Spleen (tissue), 11 donors: Measurements from ENCODE around the gene ATE1. TPM values are rescaled to one million over a fixed set of nuclear protein-coding genes. Genes with fewer than 3 reads are reported as not detected.

Source experiments
- DNase-seq: peaks from one replicate; pipeline ENCODE4 v3.0.0-alpha.2; 2020
- H3K27ac ChIP-seq, 8 donors: fragments of 200-600 bp; sonication (generic) in 7 of 8; 1 replicate in 4 of 8; 2 replicates in 4 of 8; pipeline versions ENCODE4 v1.5.0 to v1.8.0; 2016 to 2021; ENCODE audit warnings: inconsistent platforms in 4 of 8, mild to moderate bottlenecking in 4 of 8, moderate library complexity in 1 of 8
- H3K27me3 ChIP-seq, 7 donors: fragments of 200-600 bp; sonication (generic) in 6 of 7; replicated peaks in 1 of 7; 1 replicate in 4 of 7; 2 replicates in 3 of 7; pipeline versions ENCODE4 v1.5.0 to v1.8.0; 2016 to 2021; ENCODE audit warnings: inconsistent platforms in 3 of 7, mild to moderate bottlenecking in 1 of 7
- H3K36me3 ChIP-seq, 6 donors: fragments of 200-600 bp; sonication (generic) in 5 of 6; 1 replicate in 4 of 6; 2 replicates in 2 of 6; pipeline versions ENCODE4 v1.5.0 to v1.8.0; 2016 to 2021; ENCODE audit warnings: inconsistent platforms in 2 of 6
- H3K4me1 ChIP-seq, 6 donors: fragments of 200-600 bp; sonication (generic) in 5 of 6; 1 replicate in 3 of 6; 2 replicates in 3 of 6; pipeline versions ENCODE4 v1.5.0 to v1.8.0; 2016 to 2021; ENCODE audit warnings: inconsistent platforms in 3 of 6
- H3K4me3 ChIP-seq, 8 donors: fragments of 200-600 bp; sonication (generic) in 7 of 8; 1 replicate in 4 of 8; 2 replicates in 4 of 8; pipeline versions ENCODE4 v1.5.0 to v1.8.0; 2016 to 2021; ENCODE audit warnings: inconsistent platforms in 4 of 8, mild to moderate bottlenecking in 4 of 8, moderate library complexity in 2 of 8
- H3K9me3 ChIP-seq, 8 donors: fragments of 200-600 bp; sonication (generic) in 7 of 8; 1 replicate in 4 of 8; 2 replicates in 4 of 8; pipeline versions ENCODE4 v1.5.0 to v1.8.0; 2016 to 2021; ENCODE audit warnings: inconsistent platforms in 4 of 8
- CTCF ChIP-seq, 11 experiments: fragments of 200-600 bp in 7 of 11; fragments of 450-650 bp in 4 of 11; sonication (generic) in 4 of 11; IDR thresholded peaks in 8 of 11; conservative IDR thresholded peaks in 3 of 11; 1 replicate in 7 of 11; 2 replicates in 4 of 11; pipeline versions ENCODE4 v1.4.0 to v1.8.0; 2016 to 2021; ENCODE audit warnings: antibody characterized with exemption in 11 of 11, inconsistent platforms in 4 of 11, mild to moderate bottlenecking in 1 of 11
- POLR2A ChIP-seq, 3 donors: fragments of 450-650 bp; IDR thresholded peaks; one replicate each; pipeline ENCODE4 v1.5.1; 2017; ENCODE audit warnings: antibody characterized with exemption in 3 of 3, mild to moderate bottlenecking in 1 of 3
- POLR2AphosphoS5 ChIP-seq, 3 donors: sonication (generic); formaldehyde crosslinking; IDR thresholded peaks; one replicate each; pipeline ENCODE4 v1.5.1; 2017; ENCODE audit warnings: antibody characterized with exemption in 3 of 3
- WGBS, 5 donors: extraction: QIAGEN DNeasy Blood & Tissue Kit in 3 of 5; methylation state at CpG; one replicate each; pipeline versions ENCODE4 v1.1.5 to v1.1.7; 2013 to 2018; 5-methylcytosine and 5-hydroxymethylcytosine counted together
- intact Hi-C: fragments of 100-400 bp; cut with DNase I; formaldehyde crosslinking; loops from one replicate; pipeline ENCODE4 v1.15.0; 2023; ENCODE audit warnings: low total_unique reads
- polyA plus RNA-seq, 3 donors: library from polyadenylated mRNA; stranded (reverse); fragments of 200-250 nt; gene quantifications; one replicate each; pipeline ENCODE4 v1.2.1, GENCODE V29; 2013
- total RNA-seq, 7 donors: library from RNA; depleted of rRNA in 3 of 7; stranded (reverse); fragments of >200 nt in 3 of 7; fragmentation: NEBNext Ultra II Directional in 4 of 7; extraction: Animal tissue kit (Norgen Biotek cat#: 25700) in 4 of 7; gene quantifications; one replicate each; pipeline versions ENCODE4 v1.1.0 to v1.2.1, GENCODE V29; 2016 to 2021
- donor health status: healthy with polysubstance abuse.
- donor health status: DM: no; HTN: no; CAD: no; lungs with moderate emphysema.
- donor health status: DM: no; HTN: no; CAD: no.
- donor health status: Bipolar disorder and iron deficiency.
- donor health status: healthy.
- donor health status: DM: no; HTN: no; CAD: no.
- donor health status: DM: yes; HTN: yes; CAD: no.

ATE1 gene
- total and polyA plus RNA-seq, 10 donors: 5.4 to 38.9 (median 29.9) TPM

- TF ChIP-seq POLR2A (IDR thresholded peaks at IDR 0.05): no peak
- TF ChIP-seq POLR2AphosphoS5 (IDR thresholded peaks at IDR 0.05): no peak
- no peak for TF ChIP-seq CTCF (IDR thresholded peaks at IDR 0.05 in 8 of 11, conservative IDR thresholded peaks at IDR 0.05 in 3 of 11)
- Histone ChIP-seq H3K27ac (no peak overlapping the region), H3K4me3 (no peak overlapping the region), H3K4me1 (no peaks in the 10 kb centered on the region), H3K9me3 (no peaks in the 10 kb centered on the region), H3K27me3 (no peaks in the 10 kb centered on the region), H3K36me3 (no peaks in the 10 kb centered on the region)
- no peak for DNase-seq
- intact Hi-C loops: no loop called here
Observed at GRCh38 chr10:121724282-121724681, 203.5 kb downstream of the ATE1 start.

GRCh38 chr10:121722665-121723064, 205.2 kb downstream of the ATE1 start:
- DNase-seq: no peak
- Histone ChIP-seq H3K27me3 (no peaks in the 10 kb centered on the region), H3K36me3 (no peaks in the 10 kb centered on the region), H3K4me3 (no peak overlapping the region), H3K9me3 (no peaks in the 10 kb centered on the region), H3K4me1 (no peaks in the 10 kb centered on the region), H3K27ac (no peak overlapping the region)
- intact Hi-C loops: no loop called here
- WGBS, 5 donors: 80 to 86% (median 84%) methylated on average over 3 of the region's 3 CpGs
- TF ChIP-seq CTCF (IDR thresholded peaks at IDR 0.05 in 8 of 11, conservative IDR thresholded peaks at IDR 0.05 in 3 of 11): no peak

- no peak for TF ChIP-seq CTCF (IDR thresholded peaks at IDR 0.05 in 8 of 11, conservative IDR thresholded peaks at IDR 0.05 in 3 of 11)
- TF ChIP-seq POLR2A (IDR thresholded peaks at IDR 0.05): no peak
- no peak for TF ChIP-seq POLR2AphosphoS5 (IDR thresholded peaks at IDR 0.05)
- no peak for DNase-seq
- Histone ChIP-seq H3K27ac (no peak overlapping the region), H3K27me3 (no peaks in the 10 kb centered on the region), H3K4me3 (no peak overlapping the region), H3K4me1 (no peaks in the 10 kb centered on the region), H3K9me3 (no peaks in the 10 kb centered on the region), H3K36me3 (no peaks in the 10 kb centered on the region)
- intact Hi-C loops: no loop called here
- 84 to 96% (median 92%) methylated on average over 4 of the region's 4 CpGs for WGBS, 5 donors
Observed at GRCh38 chr10:121721257-121721656, 206.6 kb downstream of the ATE1 start.

GRCh38 chr10:121715969-121716368, 211.9 kb downstream of the ATE1 start:
- Histone ChIP-seq H3K36me3 (no peaks in the 10 kb centered on the region), H3K4me1 (no peaks in the 10 kb centered on the region), H3K4me3 (no peak overlapping the region), H3K27ac (no peak overlapping the region), H3K27me3 (peaks cover 0 to under 1% (median 0%) of the 10 kb centered on the region in 7 donors), H3K9me3 (no peaks in the 10 kb centered on the region)
- no peak for TF ChIP-seq CTCF (IDR thresholded peaks at IDR 0.05 in 8 of 11, conservative IDR thresholded peaks at IDR 0.05 in 3 of 11)
- TF ChIP-seq POLR2AphosphoS5 (IDR thresholded peaks at IDR 0.05): no peak
- no peak for TF ChIP-seq POLR2A (IDR thresholded peaks at IDR 0.05)
- 44 to 64% (median 59%) methylated on average over 1 of the region's 1 CpG for WGBS, 5 donors
- DNase-seq: no peak
- intact Hi-C loops: no loop called here
